Mesothelial cell of epicardium (in vitro differentiated cells): ENCODE data around the gene KREMEN2. TPM values are rescaled to one million over a fixed set of nuclear protein-coding genes. Genes with fewer than 3 reads are reported as not detected.
A peak's percentile ranks its signal among the peaks of the same experiment; 100 is the strongest.

Experiments
- DNase-seq, 2 experiments: peaks; one replicate each; pipeline ENCODE4 v3.0.0; 2021; ENCODE audit warnings: low spot score in 2 of 2; ENCODE audit not compliant: unreplicated experiment in 2 of 2
- H3K27ac Mint-ChIP-seq: 2 replicates; pipeline ENCODE4 v1.8.0; 2021; ENCODE audit warnings: mixed read lengths
- H3K27me3 Mint-ChIP-seq: 2 replicates; pipeline ENCODE4 v1.8.0; 2021; ENCODE audit warnings: low read depth, mixed read lengths
- H3K36me3 Mint-ChIP-seq: 2 replicates; pipeline ENCODE4 v1.8.0; 2021; ENCODE audit warnings: mixed read lengths
- H3K4me1 Mint-ChIP-seq: 2 replicates; pipeline ENCODE4 v1.8.0; 2021; ENCODE audit warnings: mixed read lengths
- H3K4me3 Mint-ChIP-seq: 2 replicates; pipeline ENCODE4 v1.8.0; 2021; ENCODE audit warnings: mild to moderate bottlenecking, moderate library complexity, mixed read lengths
- H3K9me3 Mint-ChIP-seq: 2 replicates; pipeline ENCODE4 v1.8.0; 2021; ENCODE audit warnings: mixed read lengths
- total RNA-seq: library from RNA; stranded (reverse); gene quantifications from 3 replicates; pipeline ENCODE4 v1.2.1, GENCODE V29; 2021
- TF ChIP-seq, protein P1 (sequence below): fragments of 200-600 bp; sonication (generic); IDR thresholded peaks from one replicate; pipeline ENCODE4 v1.5.0; 2021; ENCODE audit warnings: antibody characterized with exemption; ENCODE audit not compliant: unreplicated experiment

Gene KREMEN2
- total RNA-seq, 1 donor from 2014 or later = 29.1 TPM

GRCh38 chr16:2959206-2959605 is 4.9 kb upstream of the KREMEN2 start:
- no peaks in the 10 kb centered on the region for H3K36me3 Mint-ChIP-seq
- TF ChIP-seq, protein P1, sequence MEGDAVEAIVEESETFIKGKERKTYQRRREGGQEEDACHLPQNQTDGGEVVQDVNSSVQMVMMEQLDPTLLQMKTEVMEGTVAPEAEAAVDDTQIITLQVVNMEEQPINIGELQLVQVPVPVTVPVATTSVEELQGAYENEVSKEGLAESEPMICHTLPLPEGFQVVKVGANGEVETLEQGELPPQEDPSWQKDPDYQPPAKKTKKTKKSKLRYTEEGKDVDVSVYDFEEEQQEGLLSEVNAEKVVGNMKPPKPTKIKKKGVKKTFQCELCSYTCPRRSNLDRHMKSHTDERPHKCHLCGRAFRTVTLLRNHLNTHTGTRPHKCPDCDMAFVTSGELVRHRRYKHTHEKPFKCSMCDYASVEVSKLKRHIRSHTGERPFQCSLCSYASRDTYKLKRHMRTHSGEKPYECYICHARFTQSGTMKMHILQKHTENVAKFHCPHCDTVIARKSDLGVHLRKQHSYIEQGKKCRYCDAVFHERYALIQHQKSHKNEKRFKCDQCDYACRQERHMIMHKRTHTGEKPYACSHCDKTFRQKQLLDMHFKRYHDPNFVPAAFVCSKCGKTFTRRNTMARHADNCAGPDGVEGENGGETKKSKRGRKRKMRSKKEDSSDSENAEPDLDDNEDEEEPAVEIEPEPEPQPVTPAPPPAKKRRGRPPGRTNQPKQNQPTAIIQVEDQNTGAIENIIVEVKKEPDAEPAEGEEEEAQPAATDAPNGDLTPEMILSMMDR = no peak
- no peak for DNase-seq
- H3K27me3 Mint-ChIP-seq = peaks cover 29% of the 10 kb centered on the region
- H3K9me3 Mint-ChIP-seq = no peaks in the 10 kb centered on the region
- peaks cover 19% of the 10 kb centered on the region for H3K4me1 Mint-ChIP-seq
- H3K4me3 Mint-ChIP-seq = no peak overlapping the region
- no peak overlapping the region for H3K27ac Mint-ChIP-seq

GRCh38 chr16:2960183-2961010 is 3.7 kb upstream of the KREMEN2 start:
- Mint-ChIP-seq H3K4me3 (no peak overlapping the region), H3K36me3 (no peaks in the 10 kb centered on the region), H3K4me1 (peaks cover 20% of the 10 kb centered on the region), H3K27me3 (peaks cover 29% of the 10 kb centered on the region), H3K27ac (peak overlapping the region; percentile 53), H3K9me3 (no peaks in the 10 kb centered on the region)
- TF ChIP-seq, protein P1 = no peak
- no peak for DNase-seq

DNA sequence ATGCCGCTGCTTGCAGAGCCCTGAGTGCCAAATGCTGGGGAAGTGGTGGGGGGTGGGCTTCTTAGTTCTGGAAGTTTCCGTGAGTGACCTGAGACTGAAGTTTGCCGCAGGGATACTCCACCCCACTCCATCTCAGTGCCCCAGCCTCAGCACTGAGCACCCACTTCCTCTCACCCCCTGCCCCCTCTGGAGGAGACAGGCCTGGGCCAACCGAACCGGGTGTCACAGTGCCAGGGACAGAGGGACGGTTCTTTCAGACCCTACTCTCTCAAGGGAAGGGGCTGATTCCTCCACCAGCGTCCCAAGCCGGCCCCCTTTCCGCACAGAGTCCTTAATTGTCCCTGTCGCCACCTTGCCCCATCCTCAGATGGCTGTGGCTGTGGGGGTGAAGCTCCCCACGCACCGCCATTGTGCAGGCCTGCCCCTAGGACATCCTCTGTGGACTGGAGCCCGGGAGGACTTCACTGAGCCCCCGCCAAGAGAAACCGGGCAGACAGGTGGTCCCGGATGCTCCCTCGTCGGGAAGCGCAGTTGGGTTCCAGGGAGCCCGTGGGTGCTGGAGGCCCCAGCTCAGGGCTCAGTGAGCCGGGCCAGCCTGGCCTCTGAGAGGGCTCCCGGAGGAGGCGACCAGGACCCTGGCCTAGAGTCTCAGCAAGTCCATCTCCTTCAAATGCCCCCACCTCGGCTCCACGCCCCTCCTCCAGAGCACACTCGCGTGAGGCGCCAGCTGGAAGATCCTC is 1.6 kb upstream of the KREMEN2 start:
- peak overlapping the region; percentile 48 for H3K4me3 Mint-ChIP-seq
- H3K4me1 Mint-ChIP-seq = peaks cover 11% of the 10 kb centered on the region
- H3K9me3 Mint-ChIP-seq = no peaks in the 10 kb centered on the region
- TF ChIP-seq, protein P1 = no peak
- H3K27ac Mint-ChIP-seq = peak overlapping the region; percentile 30
- H3K36me3 Mint-ChIP-seq = no peaks in the 10 kb centered on the region
- DNase-seq = no peak
- H3K27me3 Mint-ChIP-seq = peaks cover 29% of the 10 kb centered on the region

DNA sequence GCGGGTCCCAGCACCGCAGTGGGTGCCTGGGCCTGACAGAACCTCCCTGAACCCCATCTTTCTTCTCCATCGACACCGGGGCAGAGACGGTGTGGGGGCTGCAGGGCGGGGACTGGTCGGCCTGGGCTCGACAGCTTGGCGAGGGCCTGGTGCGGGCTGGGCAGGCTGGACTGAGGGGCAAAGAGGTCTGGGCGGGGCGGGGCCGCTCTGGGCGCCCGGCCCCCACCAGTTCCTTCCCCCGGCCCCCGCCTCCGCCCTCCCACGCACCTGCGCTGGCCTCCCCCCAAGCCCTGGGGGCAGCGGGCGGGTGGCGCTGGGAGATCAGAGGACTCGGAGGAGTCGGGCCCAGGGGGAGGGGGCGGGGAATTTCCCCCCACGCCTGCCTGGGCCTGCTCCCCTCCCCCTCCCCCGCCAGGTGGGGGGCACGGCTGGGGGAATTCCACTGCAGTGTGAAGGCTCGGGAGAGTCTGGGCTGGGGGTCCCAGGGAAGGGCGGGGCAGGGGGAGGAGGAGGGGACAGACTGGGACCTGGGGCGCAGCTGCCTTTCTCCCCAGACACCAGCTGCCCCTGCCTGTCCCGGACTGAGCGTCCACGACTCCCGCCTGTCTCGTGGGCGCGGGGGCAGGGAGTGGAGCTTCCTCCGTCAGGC is 877 bp upstream of the KREMEN2 start:
- peaks cover 29% of the 10 kb centered on the region for H3K27me3 Mint-ChIP-seq
- peak overlapping the region; percentile 87 for H3K4me3 Mint-ChIP-seq
- TF ChIP-seq, protein P1 = no peak
- no peaks in the 10 kb centered on the region for H3K36me3 Mint-ChIP-seq
- H3K9me3 Mint-ChIP-seq = no peaks in the 10 kb centered on the region
- peak in 1 of 2 experiments; percentile 62 for DNase-seq
- H3K27ac Mint-ChIP-seq = peak overlapping the region; percentile 79
- peaks cover 12% of the 10 kb centered on the region for H3K4me1 Mint-ChIP-seq

GRCh38 chr16:2964475-2965336 is 631 bp downstream of the KREMEN2 start:
- TF ChIP-seq, protein P1 = no peak
- Mint-ChIP-seq H3K27ac (no peak overlapping the region), H3K9me3 (no peaks in the 10 kb centered on the region), H3K4me1 (peaks cover 17% of the 10 kb centered on the region), H3K36me3 (no peaks in the 10 kb centered on the region), H3K4me3 (peak overlapping the region; percentile 87), H3K27me3 (peaks cover 24% of the 10 kb centered on the region)
- peak; percentile 78 to 87 for DNase-seq
